Transverse colon (tissue), 4 donors: ENCODE data around the gene GABRD.

Experiments used
- CTCF ChIP-seq, 5 experiments: fragments of 200-600 bp in 3 of 5; fragments of 450-650 bp in 2 of 5; sonication (generic) in 3 of 5; IDR thresholded peaks; 1 replicate in 2 of 5; 2 replicates in 3 of 5; pipeline ENCODE4 v1.5.1; 2016 to 2017; ENCODE audit warnings: antibody characterized with exemption in 5 of 5, inconsistent platforms in 3 of 5, mild to moderate bottlenecking in 2 of 5, moderate library complexity in 1 of 5
- EP300 ChIP-seq: sonication (generic); formaldehyde crosslinking; IDR thresholded peaks from one replicate; pipeline ENCODE4 v1.6.1; 2017; ENCODE audit warnings: antibody characterized with exemption, low read depth
- POLR2A ChIP-seq: fragments of 450-650 bp; IDR thresholded peaks from one replicate; pipeline ENCODE4 v1.6.1; 2016; ENCODE audit warnings: antibody characterized with exemption, mild to moderate bottlenecking, moderate library complexity
- POLR2AphosphoS5 ChIP-seq, 3 donors: sonication (generic); formaldehyde crosslinking; IDR thresholded peaks; one replicate each; pipeline ENCODE4 v1.6.1; 2016; ENCODE audit warnings: antibody characterized with exemption in 3 of 3

- TF ChIP-seq CTCF (IDR thresholded peaks at IDR 0.05) (no peak), EP300 (no peak), POLR2AphosphoS5 (IDR thresholded peaks at IDR 0.05) (no peak), POLR2A (no peak)
These were observed 595 bp downstream of the GABRD start for GRCh38 chr1:2019571-2020309.
